HCT116 (cell line): ENCODE data around the gene MNAT1.

ENCODE experiments used
- CBX3 ChIP-seq: IDR thresholded peaks from 2 replicates; pipeline ENCODE4 v1.6.1; 2012; ENCODE audit warnings: low read depth
- ELF1 ChIP-seq: IDR thresholded peaks from 2 replicates; pipeline ENCODE4 v1.6.1; 2012; ENCODE audit warnings: low read depth, borderline replicate concordance
- EZH2 ChIP-seq: fragments of 200-600 bp; sonication (generic); IDR thresholded peaks from 2 replicates; pipeline ENCODE4 v1.6.1; 2017; ENCODE audit warnings: antibody characterized with exemption, mixed run types
- EZH2phosphoT487 ChIP-seq: fragments of 200-600 bp; IDR thresholded peaks from 2 replicates; pipeline ENCODE4 v1.6.1; 2018; ENCODE audit warnings: antibody characterized with exemption, borderline replicate concordance
- POLR2A ChIP-seq: IDR thresholded peaks from 2 replicates; pipeline ENCODE4 v1.7.0; 2011; ENCODE audit warnings: borderline replicate concordance; ENCODE audit not compliant: insufficient read depth, insufficient read length; ENCODE audit errors: extremely low read depth
- POLR2AphosphoS5 ChIP-seq: IDR thresholded peaks from 2 replicates; pipeline ENCODE4 v1.6.1; 2011; ENCODE audit warnings: mild to moderate bottlenecking, low read depth, low read length, moderate library complexity
- SIN3A ChIP-seq: IDR thresholded peaks from 2 replicates; pipeline ENCODE4 v1.6.1; 2012; ENCODE audit warnings: low read depth
- SP1 ChIP-seq: IDR thresholded peaks from 2 replicates; pipeline ENCODE4 v1.6.1; 2012; ENCODE audit warnings: low read depth
- SRF ChIP-seq: IDR thresholded peaks from 2 replicates; pipeline ENCODE4 v1.6.1; 2012; ENCODE audit warnings: low read depth
- YY1 ChIP-seq: IDR thresholded peaks from 2 replicates; pipeline ENCODE4 v1.6.1; 2011; ENCODE audit warnings: low read length, low read depth, moderate library complexity, mild to moderate bottlenecking; ENCODE audit not compliant: insufficient replicate concordance; ENCODE audit errors: extremely low read depth
- ZNF274 ChIP-seq: fragments of 200-500 bp; sonication (Bioruptor generic); IDR thresholded peaks from 2 replicates; pipeline ENCODE4 v1.6.1; 2014; ENCODE audit warnings: mild to moderate bottlenecking, low read depth, low read length, inconsistent platforms
- TF ChIP-seq, protein P1 (sequence below), 3 experiments: fragments of 200-600 bp in 1 of 3; sonication (generic) in 1 of 3; IDR thresholded peaks in 2 of 3; conservative IDR thresholded peaks in 1 of 3; 2 replicates each; pipeline ENCODE4 v1.5.1; 2012 to 2017; ENCODE audit warnings: low read depth in 2 of 3, low read length in 2 of 3, antibody characterized with exemption in 1 of 3, borderline replicate concordance in 1 of 3, control low read depth in 1 of 3, mild to moderate bottlenecking in 1 of 3, mixed read lengths in 1 of 3, mixed run types in 1 of 3, moderate library complexity in 1 of 3; ENCODE audit not compliant: insufficient read depth in 1 of 3
- TF ChIP-seq, protein P2 (sequence below): IDR thresholded peaks from 2 replicates; pipeline ENCODE4 v1.6.1; 2012
- TF ChIP-seq, protein P3 (sequence below): IDR thresholded peaks from 2 replicates; pipeline ENCODE4 v1.6.1; 2012

DNA sequence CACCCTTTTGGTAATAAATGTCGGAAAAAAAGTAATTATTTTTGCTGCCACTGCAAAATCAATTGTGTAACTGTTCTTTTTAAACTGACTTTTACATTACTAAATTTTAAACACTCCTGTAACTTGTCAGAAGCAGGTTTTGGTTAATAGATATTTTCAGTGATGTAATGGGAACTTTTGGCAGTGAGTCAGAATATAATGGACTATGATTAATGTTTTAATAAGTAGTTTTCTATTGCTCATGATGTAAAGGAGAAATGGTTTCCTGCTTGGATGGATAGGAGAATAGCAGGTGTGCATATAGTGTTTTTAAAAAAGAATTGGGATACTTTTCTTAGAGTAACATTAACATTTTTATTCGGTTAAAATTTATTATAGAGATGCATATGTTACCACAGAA, 187.5 kb downstream of the MNAT1 start:
- TF ChIP-seq SP1 (no peak), SRF (no peak), EZH2 (no peak), POLR2A (no peak), ELF1 (no peak), POLR2AphosphoS5 (no peak), CBX3 (no peak), EZH2phosphoT487 (no peak), YY1 (no peak), SIN3A (no peak), ZNF274 (no peak)
- TF ChIP-seq, protein P1, sequence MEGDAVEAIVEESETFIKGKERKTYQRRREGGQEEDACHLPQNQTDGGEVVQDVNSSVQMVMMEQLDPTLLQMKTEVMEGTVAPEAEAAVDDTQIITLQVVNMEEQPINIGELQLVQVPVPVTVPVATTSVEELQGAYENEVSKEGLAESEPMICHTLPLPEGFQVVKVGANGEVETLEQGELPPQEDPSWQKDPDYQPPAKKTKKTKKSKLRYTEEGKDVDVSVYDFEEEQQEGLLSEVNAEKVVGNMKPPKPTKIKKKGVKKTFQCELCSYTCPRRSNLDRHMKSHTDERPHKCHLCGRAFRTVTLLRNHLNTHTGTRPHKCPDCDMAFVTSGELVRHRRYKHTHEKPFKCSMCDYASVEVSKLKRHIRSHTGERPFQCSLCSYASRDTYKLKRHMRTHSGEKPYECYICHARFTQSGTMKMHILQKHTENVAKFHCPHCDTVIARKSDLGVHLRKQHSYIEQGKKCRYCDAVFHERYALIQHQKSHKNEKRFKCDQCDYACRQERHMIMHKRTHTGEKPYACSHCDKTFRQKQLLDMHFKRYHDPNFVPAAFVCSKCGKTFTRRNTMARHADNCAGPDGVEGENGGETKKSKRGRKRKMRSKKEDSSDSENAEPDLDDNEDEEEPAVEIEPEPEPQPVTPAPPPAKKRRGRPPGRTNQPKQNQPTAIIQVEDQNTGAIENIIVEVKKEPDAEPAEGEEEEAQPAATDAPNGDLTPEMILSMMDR (IDR thresholded peaks at IDR 0.05 in 2 of 3, conservative IDR thresholded peaks at IDR 0.05 in 1 of 3; ENCODE audit: borderline replicate concordance in 1 of 3, insufficient read depth in 1 of 3, low read depth in 2 of 3, low read length in 2 of 3): no peak
- TF ChIP-seq, protein P2, sequence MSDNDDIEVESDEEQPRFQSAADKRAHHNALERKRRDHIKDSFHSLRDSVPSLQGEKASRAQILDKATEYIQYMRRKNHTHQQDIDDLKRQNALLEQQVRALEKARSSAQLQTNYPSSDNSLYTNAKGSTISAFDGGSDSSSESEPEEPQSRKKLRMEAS: no peak
- TF ChIP-seq, protein P3, sequence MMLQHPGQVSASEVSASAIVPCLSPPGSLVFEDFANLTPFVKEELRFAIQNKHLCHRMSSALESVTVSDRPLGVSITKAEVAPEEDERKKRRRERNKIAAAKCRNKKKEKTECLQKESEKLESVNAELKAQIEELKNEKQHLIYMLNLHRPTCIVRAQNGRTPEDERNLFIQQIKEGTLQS: no peak
